ENCODE results near the gene DCP1A.
"Not testable (repeated sequence)": the region's sequence is repeated elsewhere in the genome, so short reads cannot be mapped to it uniquely, and the experiment has no call there.

Gene DCP1A

GRCh38 chr3:53327986-53328385, 19.4 kb downstream of the DCP1A start:
- not testable (repeated sequence) for DNase-seq

DNA sequence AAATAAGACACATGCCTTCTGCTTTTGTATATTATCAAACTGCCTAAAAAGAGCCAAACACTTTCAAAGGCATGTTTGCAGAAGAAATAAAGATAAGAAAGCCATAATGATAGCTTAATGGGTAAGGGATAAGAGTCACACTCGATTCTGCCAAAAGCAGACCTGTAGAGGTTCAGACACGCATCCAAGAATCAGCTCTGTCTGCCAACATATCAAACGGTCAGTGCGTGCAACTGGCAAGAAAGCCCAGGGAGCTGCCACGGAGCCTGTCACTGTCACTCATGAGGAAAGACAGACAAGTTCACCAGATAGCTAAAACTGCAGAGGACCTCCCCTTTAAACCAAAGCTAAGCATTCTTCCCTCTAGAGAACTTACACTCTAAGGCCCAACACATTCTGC, 23.2 kb downstream of the DCP1A start:
- no peak for DNase-seq

DNA sequence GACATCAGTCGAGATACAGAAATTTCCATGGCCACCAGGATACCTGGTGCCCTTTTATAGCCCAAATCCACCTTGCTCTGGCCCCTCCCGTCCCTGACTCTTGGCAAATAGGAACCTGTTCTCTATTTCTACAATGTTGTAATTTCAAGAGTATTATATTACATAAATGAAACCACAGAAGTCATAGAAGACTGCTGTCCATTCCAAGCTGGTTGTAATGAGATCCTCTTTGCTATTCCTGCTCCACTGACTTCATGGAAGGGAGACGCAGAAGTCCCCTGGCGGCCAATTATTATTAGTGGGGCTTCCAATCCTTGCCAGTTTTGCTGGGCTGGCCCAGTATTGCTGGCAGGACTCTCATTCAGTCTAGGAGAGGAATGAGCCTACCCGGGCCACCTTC, 26.6 kb downstream of the DCP1A start:
- no peak for DNase-seq

DNA sequence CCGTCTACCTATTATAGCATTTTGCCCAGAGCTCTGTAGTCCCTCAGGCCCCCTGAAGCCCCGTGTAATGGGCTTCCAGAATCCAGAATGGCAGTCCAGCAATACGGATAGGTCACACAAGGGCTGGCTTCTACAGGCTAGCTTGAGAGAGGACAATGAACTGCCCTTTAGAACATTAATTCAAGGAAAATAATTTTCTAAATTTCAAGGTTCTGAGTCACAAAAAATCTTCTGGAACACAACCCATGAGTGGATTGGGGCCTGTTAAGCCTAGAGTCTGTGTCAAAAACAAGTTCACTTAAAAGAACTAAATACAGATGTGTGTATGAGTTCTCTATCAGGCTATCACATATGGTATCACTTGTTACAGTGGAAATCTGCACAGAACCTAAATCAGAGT, 28.8 kb downstream of the DCP1A start:
- DNase-seq, result no peak

GRCh38 chr3:53312832-53313231, 34.5 kb downstream of the DCP1A start:
- DNase-seq, result no peak

DNA sequence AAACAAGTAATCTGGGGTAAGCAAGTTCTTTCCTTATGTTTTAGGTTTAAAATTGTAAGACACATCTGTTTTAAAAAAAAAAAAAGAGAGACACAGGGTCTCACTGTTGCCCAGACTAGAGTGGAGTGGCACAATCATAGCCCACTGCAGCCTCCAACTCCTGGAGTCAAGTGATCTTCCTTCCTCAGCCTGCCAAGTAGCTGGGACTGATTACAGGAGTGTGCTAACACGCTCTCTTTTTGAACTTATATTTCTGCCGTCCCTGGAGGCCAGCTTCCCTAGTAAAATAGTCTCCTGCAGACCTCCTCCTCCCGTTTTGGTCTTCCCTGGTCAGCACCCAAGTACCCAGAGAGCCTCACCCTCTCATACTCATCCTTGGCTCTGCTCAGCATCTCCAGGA, 35.5 kb downstream of the DCP1A start:
- DNase-seq, result no peak

- no peak for DNase-seq
Observed at GRCh38 chr3:53303957-53304356, 43.4 kb downstream of the DCP1A start.

DNA sequence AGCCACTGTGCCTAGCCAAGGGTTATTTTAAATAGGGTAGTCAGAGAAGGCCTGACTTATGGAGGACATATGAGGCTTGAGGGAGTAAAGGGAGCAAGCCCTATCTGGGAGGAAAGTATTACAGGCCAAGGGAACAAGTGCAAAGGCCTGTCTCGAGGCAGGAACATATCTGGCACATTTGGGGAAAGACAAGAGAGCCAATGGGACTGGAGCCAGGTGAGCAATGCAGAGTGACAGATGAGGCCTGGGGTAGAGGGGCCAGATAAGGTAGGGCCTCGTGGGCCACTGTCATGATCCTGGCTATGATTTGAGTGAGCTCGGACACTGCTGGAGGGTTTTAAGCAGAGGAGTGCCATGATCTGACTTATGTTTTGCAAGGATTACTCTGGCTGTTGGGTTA, 43.8 kb downstream of the DCP1A start:
- no peak for DNase-seq

- DNase-seq, result no peak
Observed at GRCh38 chr3:53300826-53301225, 46.5 kb downstream of the DCP1A start.

DNA sequence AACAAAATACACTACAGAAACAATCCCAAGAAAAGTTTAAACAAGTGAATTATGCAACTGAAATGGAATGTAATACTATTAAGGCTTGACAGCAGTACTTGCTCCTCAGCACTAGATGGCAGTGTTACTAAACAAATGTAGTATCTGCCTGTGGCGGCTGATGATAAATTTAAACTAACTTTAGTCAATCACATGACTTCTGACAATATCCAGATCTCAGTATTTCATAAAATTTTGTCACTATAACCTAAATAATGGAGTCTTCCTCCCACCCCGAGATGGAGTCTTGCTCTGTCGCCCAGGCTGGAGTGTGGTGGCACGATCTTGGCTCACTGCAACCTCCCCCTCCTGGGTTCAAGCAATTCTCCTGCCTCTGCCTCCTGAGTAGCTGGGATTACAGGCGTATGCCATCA, 47.7 kb downstream of the DCP1A start:
- DNase-seq, result not testable (repeated sequence)

DNA sequence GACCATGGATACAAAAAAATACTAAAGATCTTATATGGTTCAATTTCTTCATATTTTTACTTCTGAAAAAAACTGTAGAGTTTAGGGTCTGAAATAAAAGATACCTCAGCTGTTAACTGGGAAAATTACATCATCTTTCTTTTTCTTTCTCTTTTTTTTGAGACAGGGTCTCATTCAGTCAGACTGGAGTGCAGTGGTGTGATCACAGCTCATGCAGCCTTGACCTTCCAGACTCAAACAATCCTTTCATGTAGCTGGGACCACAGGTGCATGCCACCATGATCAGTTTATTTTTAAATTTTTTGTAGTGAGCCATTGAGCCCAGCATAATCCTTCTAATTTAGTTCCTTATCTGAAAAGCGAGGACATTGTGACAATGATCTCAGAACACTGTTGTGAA, 51.9 kb downstream of the DCP1A start:
- DNase-seq, result no peak

DNA sequence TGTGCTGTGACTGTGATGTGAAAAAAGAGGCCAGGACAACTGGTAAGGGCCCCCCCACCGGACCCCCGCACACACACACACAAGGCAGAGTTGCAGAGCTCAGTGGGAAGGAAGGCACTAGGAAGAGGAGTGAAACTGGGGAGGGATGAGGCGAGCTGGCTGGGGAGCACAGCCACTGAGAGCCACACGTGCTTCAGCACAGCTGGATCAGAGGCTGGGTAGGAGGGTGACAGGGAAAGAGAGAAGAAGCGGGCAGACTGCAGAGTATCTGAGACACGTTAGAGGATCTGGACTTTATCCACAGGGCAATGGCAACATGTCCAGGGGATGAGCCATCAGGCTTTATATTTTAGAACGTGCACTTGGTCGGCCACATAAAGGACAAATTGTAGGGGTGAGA, 53.5 kb downstream of the DCP1A start:
- DNase-seq, result no peak

GRCh38 chr3:53288214-53288613, 59.1 kb downstream of the DCP1A start:
- no peak for DNase-seq

GRCh38 chr3:53287131-53287629, 60.2 kb downstream of the DCP1A start:
- DNase-seq, result no peak

GRCh38 chr3:53286727-53287126, 60.6 kb downstream of the DCP1A start:
- no peak for DNase-seq

- no peak for DNase-seq
Observed at GRCh38 chr3:53282581-53282980, 64.8 kb downstream of the DCP1A start.

- DNase-seq, result no peak
Observed at GRCh38 chr3:53278667-53279066, 68.7 kb downstream of the DCP1A start.

DNA sequence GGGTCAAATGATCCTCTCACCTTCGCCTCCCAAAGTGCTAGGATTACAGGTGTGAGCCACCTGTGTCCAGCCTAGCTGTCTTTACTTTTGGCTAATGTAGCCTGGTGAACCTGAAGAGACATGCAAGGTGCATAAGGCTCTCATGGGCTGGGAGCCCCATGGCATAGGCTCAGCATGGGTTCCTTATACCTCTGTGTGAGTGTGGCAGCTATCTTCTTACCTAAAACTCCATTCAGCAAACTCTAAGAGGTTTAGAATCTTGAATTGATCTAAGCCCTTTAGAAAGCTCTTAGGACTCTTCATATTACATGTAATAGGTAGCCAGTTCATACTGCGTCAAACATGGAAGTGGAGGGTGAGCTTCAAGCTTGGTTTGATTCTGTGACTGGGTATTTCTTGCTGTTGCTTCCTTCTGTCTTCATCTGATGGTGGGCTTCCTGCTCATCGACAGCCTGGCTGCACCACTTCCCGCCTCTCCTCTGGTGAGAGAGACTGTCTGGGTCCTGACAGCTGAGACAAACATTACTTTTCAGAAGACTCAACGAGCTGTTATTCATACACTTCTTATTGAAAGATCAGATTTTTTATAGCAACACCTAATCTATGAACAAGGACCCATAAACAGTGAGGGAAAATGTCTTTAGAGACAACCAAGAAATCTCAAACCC, 72.3 kb downstream of the DCP1A start:
- DNase-seq, result no peak

DNA sequence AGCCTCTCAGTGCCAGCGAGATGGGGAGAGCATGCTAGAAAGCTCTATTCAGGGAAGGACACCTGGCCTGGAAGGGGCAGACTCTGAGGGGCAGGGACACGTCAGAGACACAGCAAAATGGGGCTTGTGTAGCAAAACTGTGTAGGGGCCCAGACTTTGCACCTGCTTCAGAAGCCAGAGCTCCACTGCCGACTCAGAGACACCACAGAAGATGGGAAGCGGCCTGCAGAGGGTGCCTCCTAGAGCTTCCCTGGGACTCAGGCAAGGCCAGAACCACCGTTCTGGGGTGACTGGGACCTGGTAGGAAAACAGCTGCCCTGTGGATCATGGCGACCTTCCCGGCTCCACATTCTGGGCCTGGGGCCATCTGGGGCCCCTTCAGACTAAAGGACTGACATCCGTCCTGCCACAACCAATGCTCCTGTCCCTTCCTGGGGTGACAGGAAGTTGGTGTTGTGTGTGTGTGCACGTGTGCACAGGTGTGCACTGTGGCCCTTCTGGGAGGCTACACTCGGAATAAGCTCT, 74.1 kb downstream of the DCP1A start:
- DNase-seq, result no peak

DNA sequence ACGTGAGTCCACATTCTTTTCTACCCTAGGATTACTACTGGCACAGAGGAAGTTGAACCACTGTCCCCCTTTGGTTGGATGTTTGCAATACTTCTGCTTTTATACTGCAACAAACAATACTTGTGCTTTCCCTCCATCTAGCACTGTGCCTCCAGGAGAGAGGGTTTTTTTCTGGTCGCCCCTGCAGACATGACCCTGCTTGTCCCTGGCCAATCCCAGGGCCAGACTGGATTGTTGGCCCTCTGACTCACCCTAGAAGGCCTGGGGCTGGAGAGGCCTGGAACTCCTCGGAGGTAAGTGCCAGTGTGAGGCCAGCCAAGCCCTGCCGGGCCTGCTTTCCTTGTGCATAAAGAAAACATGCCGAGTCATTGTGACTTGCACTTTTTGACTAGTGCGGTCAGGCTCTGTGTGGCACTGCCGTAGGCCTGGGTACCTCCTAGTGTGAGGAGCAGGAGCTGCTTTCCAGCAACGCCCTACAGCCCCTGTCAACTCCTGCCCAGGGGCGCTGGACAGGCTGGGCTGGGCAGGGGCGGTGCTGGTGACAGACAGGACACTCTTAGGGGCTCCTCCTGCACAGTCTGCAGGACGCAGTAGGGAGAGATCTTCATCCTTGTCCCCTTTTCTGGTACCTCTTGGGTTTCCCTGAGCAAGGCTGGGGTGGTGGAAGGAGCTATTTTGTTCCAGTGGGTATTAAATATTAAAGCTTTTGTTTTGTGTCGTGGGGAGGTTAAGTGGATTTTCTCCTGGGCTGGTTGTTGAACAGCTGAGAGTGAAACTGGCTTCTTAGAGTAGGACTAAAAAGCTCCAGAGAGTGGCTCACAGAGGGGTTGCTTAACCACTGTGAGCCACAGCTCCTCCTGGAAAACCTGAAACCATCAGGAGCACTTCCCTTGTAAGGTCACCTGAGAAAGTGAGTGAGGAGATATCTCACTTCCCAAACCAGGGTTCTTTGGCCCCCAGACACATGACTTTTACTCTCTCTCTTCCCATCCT, 77.2 kb downstream of the DCP1A start:
- DNase-seq, result no peak

DNA sequence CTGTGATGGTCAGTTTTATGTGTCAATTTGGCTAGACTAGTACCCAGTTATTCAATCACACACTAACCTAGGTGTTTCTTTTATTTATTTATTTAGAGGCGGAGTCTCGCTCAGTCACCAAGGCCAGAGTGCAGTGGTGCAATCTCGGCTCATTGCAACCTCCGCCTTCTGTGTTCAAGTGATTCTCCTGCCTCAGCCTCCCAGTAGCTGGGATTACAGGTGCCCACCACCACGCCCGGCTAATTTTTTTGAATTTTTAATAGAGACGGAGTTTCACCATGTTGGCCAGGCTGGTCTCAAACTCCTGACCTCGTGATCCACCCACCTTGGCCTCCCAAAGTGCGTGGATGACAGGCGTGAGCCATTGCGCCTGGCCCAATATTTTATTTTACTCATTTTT, 78.2 kb downstream of the DCP1A start:
- DNase-seq, result not testable (repeated sequence)

GRCh38 chr3:53267766-53268165, 79.6 kb downstream of the DCP1A start:
- no peak for DNase-seq

GRCh38 chr3:53264718-53265117, 82.6 kb downstream of the DCP1A start:
- no peak for DNase-seq

- no peak for DNase-seq
Observed at GRCh38 chr3:53263907-53264306, 83.4 kb downstream of the DCP1A start.

All from stimulated activated CD4-positive, alpha-beta T cell treated with anti-CD3 and anti-CD28 coated beads, Interleukin-2, amount 100 ng/mL, for 48 hours (primary cell).